ENCODE measurements around the gene TRIM50. TPM values are rescaled to one million over a fixed set of nuclear protein-coding genes. Genes with fewer than 3 reads are reported as not detected.

TRIM50 gene
- total and polyA plus RNA-seq, 7 donors = 0.07 to 3.0 (median 0.69) TPM; not detected in 2

DNA sequence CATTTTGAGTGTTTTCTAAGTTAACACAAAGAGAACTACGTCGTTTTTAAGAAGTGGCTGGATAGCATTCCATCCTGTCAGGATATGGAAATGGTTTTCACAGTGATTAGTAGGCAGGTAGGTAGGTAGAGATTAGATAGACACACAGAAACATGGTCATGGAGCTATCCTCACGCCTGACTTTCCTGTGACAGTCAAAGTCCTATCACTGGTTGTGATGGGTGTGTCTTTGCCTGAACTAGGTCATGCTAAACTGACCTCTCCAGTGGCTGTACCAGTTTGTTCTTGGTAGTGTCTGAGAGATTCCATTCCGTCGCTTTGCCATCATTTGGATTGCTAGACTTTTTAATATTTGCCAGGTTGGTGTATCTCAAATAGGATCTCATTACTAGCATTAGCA lies 28.3 kb upstream of the TRIM50 start:
- intact Hi-C loops (cut with DNase I) = no loop called here
- Histone ChIP-seq H3K27me3 (peaks cover 0 to 18% (median 0%) of the 10 kb centered on the region in 3 donors), H3K27ac (no peak overlapping the region), H3K9me3 (no peaks in the 10 kb centered on the region), H3K36me3 (no peaks in the 10 kb centered on the region), H3K4me1 (no peaks in the 10 kb centered on the region), H3K4me3 (no peak overlapping the region)
- DNase-seq = no peak
- 30 to 77% methylated on average over 5 of the region's 5 CpGs for WGBS, 2 donors
- TF ChIP-seq, protein P1, sequence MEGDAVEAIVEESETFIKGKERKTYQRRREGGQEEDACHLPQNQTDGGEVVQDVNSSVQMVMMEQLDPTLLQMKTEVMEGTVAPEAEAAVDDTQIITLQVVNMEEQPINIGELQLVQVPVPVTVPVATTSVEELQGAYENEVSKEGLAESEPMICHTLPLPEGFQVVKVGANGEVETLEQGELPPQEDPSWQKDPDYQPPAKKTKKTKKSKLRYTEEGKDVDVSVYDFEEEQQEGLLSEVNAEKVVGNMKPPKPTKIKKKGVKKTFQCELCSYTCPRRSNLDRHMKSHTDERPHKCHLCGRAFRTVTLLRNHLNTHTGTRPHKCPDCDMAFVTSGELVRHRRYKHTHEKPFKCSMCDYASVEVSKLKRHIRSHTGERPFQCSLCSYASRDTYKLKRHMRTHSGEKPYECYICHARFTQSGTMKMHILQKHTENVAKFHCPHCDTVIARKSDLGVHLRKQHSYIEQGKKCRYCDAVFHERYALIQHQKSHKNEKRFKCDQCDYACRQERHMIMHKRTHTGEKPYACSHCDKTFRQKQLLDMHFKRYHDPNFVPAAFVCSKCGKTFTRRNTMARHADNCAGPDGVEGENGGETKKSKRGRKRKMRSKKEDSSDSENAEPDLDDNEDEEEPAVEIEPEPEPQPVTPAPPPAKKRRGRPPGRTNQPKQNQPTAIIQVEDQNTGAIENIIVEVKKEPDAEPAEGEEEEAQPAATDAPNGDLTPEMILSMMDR (IDR thresholded peaks at IDR 0.05) = no peak
- TF ChIP-seq POLR2AphosphoS5 (IDR thresholded peaks at IDR 0.05) (no peak), EP300 (IDR thresholded peaks at IDR 0.05) (no peak), POLR2A (IDR thresholded peaks at IDR 0.05) (no peak)

DNA sequence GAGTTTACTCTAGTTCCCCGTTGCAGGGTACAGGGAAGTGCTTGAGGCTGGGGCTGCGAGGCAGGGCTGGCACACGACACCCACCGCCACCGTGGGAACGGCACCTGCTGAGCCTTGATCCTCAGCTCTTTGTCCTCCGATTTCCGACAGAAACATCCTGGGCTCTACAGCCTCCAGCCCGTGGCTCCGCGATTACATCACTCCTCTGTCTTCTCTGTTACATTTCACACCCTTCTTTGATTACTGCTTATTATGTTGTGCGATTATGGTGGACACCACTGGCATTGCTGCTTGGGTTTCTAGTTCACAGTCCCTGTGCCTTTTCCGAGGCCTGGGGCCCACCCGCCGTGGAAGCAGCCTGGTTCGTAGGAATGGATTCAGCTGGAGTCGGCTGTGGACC lies 26.9 kb upstream of the TRIM50 start:
- TF ChIP-seq EP300 (IDR thresholded peaks at IDR 0.05) = no peak
- TF ChIP-seq POLR2A (IDR thresholded peaks at IDR 0.05) = no peak
- TF ChIP-seq POLR2AphosphoS5 (IDR thresholded peaks at IDR 0.05) = no peak
- TF ChIP-seq, protein P1 (IDR thresholded peaks at IDR 0.05) = no peak
- H3K4me3 ChIP-seq = no peak overlapping the region
- intact Hi-C loops (cut with DNase I) = no loop called here
- H3K27ac ChIP-seq = no peak overlapping the region
- peaks cover 0 to 14% (median 0%) of the 10 kb centered on the region in 3 donors for H3K27me3 ChIP-seq
- no peaks in the 10 kb centered on the region for H3K9me3 ChIP-seq
- no peaks in the 10 kb centered on the region for H3K36me3 ChIP-seq
- H3K4me1 ChIP-seq = no peaks in the 10 kb centered on the region
- no peak for DNase-seq
- WGBS, 2 donors = 91 to 92% methylated on average over 17 of the region's 17 CpGs

DNA sequence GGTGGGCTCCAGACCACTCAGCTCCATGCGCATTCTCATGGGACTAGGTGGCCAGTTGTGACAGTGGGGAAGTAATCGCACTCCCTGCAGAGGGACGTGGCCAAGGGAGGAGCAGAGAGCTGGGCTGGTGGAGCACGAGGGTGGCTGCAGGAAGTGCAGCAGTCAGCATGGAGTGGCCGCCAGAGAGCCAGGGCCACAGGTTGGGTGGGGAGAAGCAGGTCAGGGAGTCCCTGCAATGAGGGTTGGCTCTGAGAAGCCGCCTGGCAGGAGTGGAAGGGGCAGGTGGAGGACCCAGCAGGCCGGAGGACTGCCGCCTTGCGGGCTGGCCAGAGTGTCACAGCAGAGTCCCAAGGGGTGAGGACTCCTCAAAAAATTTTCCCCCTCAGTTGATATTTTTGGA lies 26.3 kb upstream of the TRIM50 start:
- no peaks in the 10 kb centered on the region for H3K9me3 ChIP-seq
- H3K4me1 ChIP-seq = no peaks in the 10 kb centered on the region
- WGBS, 2 donors = 90 to 93% methylated on average over 9 of the region's 9 CpGs
- H3K27me3 ChIP-seq = peaks cover 0 to 7% (median 0%) of the 10 kb centered on the region in 3 donors
- no peaks in the 10 kb centered on the region for H3K36me3 ChIP-seq
- H3K27ac ChIP-seq = no peak overlapping the region
- H3K4me3 ChIP-seq = no peak overlapping the region
- DNase-seq = no peak
- no peak for TF ChIP-seq POLR2AphosphoS5 (IDR thresholded peaks at IDR 0.05)
- intact Hi-C loops (cut with DNase I) = no loop called here

DNA sequence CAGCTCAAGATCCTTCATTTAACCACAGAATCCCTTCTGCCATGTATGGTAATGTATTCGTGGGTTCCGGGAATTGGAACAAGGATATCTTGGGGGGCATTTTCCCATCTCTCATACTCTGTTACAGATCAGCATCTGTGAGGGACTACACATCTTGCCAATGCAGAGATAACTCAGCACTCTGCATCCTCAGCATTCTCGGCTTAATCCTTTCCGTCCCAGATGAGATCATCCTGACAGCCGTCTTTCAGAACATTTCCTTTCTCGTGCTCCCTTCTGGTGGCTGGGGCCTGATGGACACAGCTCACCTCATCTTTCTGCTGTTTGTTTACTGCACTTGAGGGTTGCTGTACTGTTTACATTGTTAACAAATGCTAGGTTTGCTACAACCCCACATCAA lies 25.4 kb upstream of the TRIM50 start:
- Histone ChIP-seq H3K4me1 (no peaks in the 10 kb centered on the region), H3K27ac (no peak overlapping the region), H3K9me3 (no peaks in the 10 kb centered on the region), H3K27me3 (no peaks in the 10 kb centered on the region), H3K4me3 (no peak overlapping the region), H3K36me3 (no peaks in the 10 kb centered on the region)
- WGBS, 2 donors = 74 to 90% methylated on average over 6 of the region's 6 CpGs
- no peak for DNase-seq
- intact Hi-C loops (cut with DNase I) = no loop called here
- TF ChIP-seq POLR2AphosphoS5 (IDR thresholded peaks at IDR 0.05) (no peak), EP300 (IDR thresholded peaks at IDR 0.05) (no peak), POLR2A (IDR thresholded peaks at IDR 0.05) (no peak)
- TF ChIP-seq, protein P1 (IDR thresholded peaks at IDR 0.05) = no peak

DNA sequence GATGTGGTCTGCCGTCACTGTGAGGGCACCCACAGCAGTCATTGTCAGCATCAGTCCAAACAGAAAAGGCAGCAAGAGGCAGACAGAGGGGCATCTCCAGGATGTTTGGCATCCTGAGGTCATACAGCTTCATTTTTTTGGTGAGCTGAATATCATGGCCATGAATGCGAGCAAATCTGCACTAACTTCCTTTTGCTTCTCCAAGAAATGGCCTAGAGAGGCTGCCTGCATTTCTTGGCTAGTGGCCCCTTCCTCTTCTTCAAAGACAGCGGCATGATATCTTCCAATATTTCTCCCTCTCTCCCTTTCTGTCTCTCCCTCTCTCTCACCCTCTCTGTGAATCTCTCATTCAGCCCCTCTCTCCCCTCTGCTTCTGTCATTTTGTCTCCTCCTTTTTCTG lies 24.9 kb upstream of the TRIM50 start:
- Histone ChIP-seq H3K27me3 (peaks cover 0 to 2% (median 0%) of the 10 kb centered on the region in 3 donors), H3K4me3 (no peak overlapping the region), H3K36me3 (no peaks in the 10 kb centered on the region), H3K27ac (no peak overlapping the region), H3K4me1 (no peaks in the 10 kb centered on the region), H3K9me3 (no peaks in the 10 kb centered on the region)
- TF ChIP-seq EP300 (IDR thresholded peaks at IDR 0.05) (no peak), POLR2AphosphoS5 (IDR thresholded peaks at IDR 0.05) (no peak), POLR2A (IDR thresholded peaks at IDR 0.05) (no peak)
- TF ChIP-seq, protein P1 (IDR thresholded peaks at IDR 0.05) = no peak
- DNase-seq = no peak
- intact Hi-C loops (cut with DNase I) = no loop called here
- WGBS, 2 donors = 91 to 95% methylated on average over 3 of the region's 3 CpGs
